Stimulated activated CD4-positive, alpha-beta T cell treated with anti-CD3 and anti-CD28 coated beads, Interleukin-4, amount 100 ng/mL, for 48 hours (primary cell): ENCODE results near the gene TTLL5.
A peak's percentile ranks its signal among the peaks of the same experiment; 100 is the strongest.

ENCODE experiments used
- DNase-seq, 2 donors: peaks; one replicate each; pipeline ENCODE4 v3.0.0-alpha.2; 2020; ENCODE audit warnings: low read depth in 2 of 2

The TTLL5 gene

DNA sequence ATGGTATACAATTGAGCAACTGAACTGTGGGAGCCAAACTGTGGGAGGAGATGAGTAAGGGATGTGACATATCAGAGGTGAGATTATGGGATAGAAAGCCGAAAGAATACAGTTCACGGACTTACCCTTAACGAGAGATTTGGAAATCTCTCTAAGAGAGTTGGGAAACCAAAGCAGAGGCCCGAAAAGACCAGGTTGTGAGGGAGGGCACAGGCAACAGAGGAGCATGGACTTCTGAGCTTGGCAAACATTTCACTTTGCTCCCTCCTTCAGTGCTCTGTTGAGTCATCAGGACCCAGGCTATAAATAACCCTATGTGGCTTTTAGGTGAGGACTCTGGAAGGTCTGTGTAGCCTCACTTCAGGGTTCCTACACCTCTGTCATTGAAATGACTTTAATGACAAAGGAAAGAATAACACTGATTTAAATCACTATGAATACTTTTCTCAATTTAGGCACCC, 200.1 kb downstream of the TTLL5 start:
- no peak for DNase-seq

DNA sequence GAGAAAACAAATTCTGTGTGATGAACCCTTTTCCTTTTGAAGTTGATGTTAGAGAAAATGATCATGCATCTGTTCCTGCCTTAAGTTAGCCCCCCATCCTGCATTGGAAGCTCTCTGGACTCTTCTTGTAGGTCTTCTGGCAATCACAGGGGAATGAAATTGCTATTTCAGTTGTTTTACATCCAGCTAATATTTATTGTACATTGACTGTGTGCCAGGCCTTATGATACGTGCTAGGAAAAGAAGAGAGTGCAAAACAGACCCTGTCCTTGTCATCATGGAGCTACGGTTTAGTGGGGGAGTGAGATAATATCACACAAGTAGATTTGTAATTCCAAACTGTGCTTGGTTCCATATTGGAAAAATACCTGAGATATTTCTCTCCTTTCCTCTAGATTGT, 202.2 kb downstream of the TTLL5 start:
- DNase-seq, result no peak

DNA sequence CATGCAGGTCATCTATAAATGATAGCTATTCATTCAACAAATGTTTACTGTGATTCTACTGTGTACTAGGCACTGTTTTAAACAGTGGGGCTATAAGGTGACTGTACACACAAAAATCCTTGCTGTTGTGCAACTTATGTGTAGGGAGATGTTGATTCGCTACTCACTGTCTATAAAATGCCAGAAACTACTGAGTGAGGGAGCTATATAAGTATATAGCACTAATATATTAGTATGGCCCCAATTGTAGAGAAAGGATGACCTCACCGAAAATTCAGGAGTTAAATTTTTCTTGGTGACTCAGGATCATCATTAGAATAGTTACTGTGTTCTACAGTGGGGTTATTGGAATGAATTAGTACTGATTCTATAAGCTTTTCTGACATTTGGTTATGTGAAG, 203.3 kb downstream of the TTLL5 start:
- DNase-seq, result no peak

DNA sequence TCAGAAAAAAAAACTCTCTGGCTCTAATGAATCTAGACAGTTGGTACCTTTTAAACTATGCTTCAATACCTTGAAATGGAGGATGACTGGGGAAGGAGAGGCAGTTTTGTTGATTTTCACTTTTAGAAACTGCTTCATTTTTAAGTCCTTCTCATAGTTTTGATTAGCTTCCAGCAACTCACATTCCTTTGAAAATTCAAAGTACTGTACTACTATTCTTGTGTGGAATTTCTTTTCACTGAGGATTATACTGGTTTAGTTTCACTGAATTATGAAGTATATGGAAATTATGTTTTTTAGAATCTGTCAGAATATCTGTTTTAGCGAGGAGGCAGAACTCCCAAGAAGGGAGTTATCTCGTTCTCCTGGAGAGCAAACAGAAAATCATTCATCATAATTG, 204.5 kb downstream of the TTLL5 start:
- no peak for DNase-seq

DNA sequence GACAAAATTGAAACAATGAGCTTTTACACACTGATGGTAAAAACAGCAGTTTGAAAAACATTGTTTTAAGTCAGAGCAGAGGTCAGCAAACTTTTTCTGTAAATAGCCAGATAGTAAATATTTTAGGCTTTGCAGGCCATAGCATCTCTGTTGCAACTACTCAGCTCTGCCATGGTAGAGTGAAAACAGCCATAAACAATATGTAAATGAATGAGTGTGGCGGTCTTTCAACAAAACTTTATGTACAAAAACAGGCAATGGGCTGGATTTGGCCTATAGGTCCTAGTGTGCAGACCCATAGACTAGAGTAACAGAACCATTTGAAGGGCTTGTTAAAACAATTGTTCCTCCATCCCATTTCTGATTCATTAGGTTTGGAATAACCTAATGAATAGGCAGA, 205.9 kb downstream of the TTLL5 start:
- DNase-seq, result no peak

DNA sequence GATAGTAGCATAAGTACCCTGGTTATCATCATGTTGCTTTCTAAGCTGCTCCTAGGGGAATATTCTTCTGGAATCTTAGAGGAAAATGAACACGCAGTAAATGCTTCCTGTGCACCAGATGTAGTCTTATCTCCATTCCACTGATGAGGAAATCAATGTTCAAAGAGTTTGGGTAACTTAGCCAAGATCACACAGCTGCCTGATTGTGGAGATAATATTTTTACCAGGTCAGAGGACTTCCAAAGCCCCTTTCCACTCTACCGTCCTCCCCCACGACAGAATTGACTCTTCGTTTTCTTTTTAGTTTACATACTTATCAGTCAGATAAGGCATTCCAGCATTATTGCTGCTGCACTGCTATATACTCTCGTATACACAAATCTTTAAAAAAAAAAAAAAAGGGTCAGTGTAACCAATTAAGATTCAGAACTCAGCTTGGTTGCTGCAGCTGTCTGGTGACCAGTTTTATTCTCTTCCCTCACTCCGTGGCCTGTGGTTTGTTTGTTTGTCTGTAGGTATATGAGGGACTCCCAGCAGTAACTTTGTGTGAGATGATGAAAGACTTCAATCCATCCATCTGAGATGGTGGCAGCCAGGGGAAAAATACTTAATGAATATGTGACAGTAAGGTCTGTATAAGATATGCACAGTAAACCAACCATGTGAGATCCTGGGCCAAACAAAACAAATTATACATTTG, 210.3 kb downstream of the TTLL5 start:
- no peak for DNase-seq

DNA sequence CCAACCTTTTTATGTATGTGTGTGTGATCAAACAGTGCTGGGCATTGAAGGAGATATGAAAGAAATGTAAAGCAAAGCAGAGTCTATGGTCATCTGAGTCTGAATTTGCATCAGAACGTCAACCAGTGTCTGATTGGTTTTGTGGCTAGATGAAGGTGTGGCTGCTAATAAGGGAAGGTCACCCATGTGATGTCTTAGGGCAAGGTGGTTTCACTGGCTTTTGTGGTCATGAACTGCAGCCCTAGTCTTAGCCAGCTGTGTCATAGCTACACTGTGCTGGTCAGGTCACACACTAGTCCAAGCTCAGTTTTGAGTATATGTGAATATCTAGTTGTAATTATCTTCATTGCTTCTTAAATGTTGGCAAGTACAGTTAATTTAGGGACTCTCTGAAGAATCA, 214.9 kb downstream of the TTLL5 start:
- DNase-seq, result no peak

DNA sequence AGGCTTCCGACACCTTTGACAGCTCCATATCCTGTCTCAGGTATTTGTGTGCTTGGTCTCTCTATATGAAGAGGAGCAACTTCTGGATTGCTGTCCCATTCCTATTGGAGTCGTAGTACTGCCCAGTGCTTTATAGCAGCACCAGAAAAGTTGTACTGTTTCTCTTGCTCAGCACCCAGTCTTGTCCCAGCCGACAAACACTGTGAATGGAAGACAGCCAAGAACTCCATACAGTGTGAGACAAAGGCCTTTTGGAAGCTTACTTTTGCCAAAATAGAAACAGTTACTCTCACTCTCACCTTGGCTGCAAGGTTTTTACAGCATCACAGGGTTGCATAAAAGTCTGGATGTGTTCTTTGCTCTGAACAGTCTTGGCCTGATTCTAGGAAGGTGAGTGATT, 215.5 kb downstream of the TTLL5 start:
- no peak for DNase-seq

DNA sequence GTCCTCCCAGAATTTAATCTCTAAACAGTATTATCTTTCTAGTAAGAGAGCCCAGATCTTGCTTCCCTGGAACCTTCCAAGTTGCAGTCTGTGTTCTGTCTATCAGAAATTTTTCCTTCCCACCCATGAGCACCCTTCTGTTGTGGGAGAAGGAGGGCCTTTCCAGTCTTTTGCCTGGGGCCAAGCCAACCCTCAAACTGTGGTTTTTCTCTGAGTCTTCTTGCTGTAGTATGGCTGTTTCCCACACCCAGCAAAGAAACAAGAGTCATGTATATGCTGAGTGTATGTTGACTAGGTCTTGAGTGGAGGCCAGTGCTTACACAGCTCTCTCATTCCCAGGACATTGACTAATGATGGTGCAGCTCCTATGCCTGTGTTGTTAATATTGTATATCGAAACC, 216.2 kb downstream of the TTLL5 start:
- DNase-seq, result no peak

DNA sequence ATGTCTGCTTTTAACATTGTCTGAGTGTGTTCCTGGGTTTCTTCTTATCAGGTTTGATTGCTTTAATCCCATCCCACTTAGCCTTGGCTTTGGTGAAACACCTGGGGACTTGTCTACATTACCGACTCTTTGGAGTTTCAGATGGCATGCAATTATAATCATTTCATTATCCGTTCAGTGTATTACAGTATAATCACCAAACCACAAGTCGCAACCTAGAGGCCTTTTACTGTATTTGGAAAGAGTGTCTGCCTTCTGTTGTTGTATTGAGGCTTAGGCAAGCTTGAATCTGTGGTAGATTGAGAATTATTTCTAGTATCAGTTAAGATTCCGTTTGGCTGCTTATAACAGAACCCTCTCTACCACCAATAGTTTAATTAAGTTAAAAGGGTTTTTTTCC, 216.8 kb downstream of the TTLL5 start:
- DNase-seq, result no peak

DNA sequence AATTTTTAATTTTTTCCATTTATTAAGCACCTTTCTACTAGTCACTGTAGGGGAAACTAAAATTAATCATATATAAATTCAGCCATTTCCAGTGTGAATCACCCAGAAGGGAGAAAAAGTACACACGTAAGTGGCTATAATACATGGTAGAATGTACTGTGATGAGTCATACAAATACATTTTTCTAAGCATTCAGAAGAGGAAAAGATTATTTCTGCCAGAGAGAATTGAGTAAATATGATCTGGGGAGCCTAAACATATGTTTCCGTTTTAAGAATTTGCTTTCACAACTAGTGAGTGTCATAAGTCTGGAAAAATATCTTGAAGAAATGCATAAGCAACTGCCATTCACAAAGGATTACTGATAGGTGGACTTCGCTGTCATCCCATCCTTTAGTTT, 218.0 kb downstream of the TTLL5 start:
- no peak for DNase-seq

DNA sequence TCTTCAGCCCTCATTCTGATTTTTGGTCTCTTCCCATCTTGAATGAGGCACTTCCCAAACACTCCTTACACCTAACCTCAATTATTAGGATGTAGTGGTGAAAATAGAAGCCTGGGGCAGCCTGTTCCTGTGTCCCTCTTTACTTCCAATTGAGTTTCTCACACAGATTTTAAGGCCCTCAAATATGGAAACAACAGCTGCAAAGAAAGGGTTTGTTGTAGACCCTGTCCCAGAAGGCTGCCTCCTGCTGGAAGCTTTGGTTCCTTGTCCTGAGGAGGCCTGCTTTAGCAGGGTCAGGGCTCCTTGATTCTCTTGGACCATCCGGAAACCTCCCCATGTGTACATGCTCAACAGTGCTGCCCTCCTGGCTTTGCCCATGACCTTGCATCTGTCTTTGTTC, 219.5 kb downstream of the TTLL5 start:
- DNase-seq, result no peak

DNA sequence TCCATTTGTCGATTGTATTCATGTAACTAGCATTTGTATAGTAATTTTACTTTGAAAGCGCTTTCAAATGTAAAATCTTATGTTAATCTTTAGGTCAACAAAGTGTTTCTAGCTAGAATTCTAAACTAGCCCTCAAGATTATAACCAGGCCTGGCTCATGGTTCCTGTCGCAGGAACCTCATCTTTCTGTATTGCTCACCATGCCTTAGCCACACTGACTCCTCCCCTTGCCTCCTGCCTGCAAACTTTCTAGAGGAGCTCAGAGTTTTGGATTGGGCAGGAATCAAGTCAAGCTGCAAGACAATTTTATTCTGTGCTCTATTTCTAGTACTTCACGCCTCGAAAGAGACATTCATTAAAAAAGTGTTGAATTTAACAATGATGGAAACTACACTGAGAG, 220.9 kb downstream of the TTLL5 start:
- DNase-seq, result no peak

DNA sequence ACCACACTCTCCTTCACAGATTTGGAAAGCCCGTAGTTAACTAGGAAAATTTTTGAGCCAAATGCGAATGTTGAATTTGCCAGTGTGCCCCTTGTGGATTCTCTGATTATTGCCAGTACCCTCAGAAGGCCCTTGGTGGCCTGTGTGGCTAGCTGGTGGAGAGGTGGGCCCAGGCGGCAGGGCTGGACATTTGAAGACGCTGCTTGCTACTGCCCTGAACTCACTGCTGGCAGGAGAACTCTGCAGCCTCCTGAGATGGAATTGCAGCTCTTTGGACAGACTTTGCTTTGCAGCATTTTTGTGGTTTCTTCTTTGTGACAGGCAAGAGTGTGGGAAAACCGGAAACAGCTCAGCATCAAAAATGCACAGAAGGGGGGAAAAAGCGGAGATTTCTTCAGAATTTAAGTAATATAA, 223.2 kb downstream of the TTLL5 start:
- DNase-seq, result no peak

DNA sequence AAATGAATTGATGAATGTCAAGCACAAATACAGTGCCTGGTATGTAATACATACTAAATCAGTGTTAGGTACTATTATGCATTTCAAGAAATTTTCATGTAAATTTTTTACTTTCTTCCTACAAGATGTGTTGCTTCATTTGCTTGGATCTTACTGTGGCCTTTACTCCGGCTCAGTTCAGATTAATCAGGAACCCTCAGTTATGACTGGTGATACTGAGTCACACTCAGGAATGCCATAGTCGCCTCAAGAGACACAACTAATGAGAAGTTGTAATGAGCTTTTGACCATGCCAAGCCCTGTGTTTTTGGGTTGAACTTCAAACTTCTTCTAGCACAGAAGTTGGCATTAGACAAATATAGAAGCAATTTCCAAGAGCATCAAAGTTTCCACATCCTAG, 224.8 kb downstream of the TTLL5 start:
- no peak for DNase-seq

DNA sequence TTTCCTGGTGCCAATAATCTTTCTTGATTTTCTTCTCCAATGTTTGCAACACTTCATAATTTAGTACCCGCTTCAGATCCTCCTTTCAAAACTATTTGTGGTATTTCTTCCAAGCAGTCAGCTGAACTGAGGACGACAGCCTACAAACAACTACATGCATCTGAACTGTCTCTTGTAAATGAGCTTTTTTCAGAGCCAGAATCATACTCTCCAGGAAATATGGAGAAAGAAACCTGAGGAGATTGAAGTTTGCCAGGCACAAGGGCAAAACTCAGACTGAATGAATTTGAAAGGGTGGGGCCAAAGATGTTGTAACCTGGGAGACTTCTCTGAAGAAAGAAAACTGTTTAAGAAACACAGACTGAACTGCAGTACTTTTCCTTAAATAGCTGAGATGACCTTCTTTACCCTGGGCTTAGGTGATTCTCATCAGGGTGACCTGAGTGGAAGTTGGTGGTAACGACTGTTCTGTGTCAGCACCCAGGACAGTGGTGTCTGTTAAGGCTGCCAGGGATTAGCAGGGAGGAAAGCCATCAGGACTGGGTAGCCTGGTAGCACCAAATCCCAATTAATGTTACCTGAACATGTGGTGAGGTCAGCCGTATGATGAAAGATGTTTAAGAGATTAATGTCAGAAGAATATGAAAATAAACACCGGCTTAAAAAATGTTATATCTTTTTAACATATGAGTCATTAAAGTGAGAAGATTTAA, 225.7 kb downstream of the TTLL5 start:
- DNase-seq, result no peak

DNA sequence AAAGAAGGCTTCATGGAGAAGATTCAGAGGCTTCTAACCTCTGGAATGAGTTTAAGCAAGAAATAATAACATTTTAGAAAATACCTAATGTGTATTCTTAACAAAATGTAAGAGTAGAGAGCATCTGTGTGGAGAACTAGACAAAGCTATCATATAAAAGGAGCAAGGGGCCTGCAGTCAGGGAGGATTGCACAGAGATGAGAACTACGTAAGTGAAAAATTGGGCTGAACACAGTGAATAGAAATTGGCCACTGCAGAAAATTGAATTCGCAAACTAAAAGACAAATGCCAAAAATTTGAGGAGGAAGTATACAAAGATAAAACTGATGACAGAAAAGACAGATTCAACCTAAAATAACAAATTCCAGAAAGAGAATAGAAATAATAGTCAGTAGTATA, 227.9 kb downstream of the TTLL5 start:
- DNase-seq, result no peak

DNA sequence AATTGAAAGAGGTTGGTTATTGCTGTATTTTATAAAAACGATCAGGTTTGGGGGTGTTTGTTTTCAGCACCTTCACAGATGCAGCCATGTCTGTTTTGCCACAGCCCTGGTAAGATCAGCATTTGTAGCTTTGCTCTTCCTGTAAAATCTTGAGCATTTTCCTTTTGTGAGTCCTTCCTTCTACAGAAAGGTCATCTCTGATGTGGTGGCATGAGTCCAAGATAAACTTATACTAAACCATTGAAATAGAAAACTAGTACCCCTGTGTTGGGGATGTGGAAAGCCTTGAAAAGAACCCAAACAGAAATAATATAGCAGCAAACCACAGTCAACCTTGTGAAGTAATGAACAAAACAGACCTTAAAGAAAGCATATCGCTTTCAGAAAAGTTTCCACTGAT, 235.3 kb downstream of the TTLL5 start:
- DNase-seq, result no peak

DNA sequence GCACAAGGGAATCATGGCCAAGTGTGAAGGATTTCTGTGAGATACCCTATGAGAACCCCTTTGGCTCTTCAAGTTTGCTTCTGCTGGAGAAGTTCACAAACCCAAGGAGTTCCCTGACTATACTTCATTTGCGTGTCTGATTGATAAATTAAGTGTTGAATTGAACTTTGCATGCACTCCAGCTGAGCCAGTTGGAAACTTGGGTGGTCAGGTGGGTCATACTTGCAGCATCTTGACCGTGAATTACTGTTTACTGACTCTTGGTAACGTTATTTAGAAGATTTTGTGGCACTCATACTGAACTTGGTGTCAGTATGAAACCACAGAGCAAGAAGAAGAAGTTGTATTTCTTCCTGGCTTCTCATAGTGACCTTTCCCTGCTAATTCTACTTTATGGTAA, 243.3 kb downstream of the TTLL5 start:
- DNase-seq, result no peak

DNA sequence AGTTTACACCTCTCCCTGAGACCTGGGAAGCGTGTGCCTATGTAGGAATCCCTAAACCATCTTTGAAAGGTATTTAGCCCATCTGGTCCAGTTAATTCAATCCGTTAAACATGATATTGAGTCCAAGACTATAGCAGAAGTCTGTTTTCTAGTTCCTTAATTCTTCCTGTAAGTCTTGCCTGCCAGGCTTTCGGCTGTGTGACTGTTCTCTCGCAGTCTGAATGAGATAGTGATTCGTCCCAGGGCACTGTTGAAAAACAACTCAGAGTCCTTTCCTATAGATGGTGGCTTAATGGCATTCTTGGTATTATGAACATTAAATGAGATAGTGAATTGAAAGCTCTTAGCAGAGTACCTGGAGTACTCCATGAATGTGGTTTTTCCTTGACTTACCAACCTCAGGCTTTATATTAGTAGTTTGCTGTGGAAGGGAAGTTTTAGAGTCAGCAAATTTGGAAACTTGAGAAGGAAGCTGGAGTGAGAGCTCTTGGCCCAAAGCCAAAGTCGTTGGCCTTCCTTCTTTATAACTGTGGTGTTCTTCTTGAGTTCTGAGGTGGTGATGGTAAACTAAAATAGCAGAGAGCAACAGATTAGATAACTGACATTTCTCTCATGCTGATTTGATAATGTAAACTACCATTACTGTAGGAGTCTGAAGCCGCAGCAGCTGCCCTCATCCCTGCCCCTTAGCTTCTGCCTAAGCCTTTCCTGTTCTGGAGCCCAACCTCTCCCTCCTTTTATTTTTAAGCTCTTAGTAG, 244.3 kb downstream of the TTLL5 start:
- no peak for DNase-seq

DNA sequence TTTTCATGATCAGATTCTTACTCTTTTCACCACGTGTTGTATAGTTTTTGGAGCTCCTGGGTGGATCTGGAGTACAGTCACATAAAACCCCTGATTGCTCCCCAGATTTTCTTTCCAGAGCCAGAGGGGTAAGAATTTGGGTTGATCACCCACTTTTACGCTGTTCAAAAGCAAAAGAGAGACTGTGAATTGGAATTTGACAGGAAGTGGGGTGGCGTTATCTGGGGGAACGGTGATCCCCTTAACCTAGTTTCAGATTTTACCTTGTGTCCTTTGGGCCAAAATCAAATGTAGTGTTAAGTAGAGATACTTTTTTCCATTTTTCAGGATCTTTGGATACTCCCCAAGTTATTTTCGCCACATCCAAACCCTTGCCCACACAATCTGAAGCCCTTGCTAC, 245.2 kb downstream of the TTLL5 start:
- DNase-seq, result no peak

DNA sequence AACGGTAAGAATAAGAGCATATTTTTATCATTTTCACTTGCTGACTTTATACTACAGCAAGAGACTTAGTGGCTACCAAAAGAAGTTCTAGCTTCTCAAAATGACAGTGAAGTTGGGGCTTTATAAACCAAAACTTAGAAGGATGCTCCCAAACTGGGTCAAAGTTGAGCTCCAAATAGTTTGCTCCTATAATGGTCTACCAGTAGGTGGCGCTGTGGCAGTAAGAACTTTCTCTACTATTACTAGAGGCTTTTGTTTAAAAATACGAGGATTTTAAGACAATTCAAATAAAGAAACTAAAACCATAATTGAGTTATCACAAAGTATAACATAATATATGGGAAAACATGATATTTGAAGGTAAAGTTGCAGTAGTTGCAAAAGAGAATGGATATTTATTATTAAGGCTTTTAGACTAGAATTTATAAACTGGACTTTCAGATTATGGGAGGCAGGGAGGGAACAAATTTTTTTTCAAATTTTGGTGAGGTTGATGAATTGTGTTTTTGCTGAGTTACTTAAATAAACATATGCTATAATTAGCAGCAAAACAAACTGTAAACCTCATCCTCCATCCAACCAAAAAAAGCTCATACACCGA, 245.7 kb downstream of the TTLL5 start:
- peak; percentile 58 to 66 for DNase-seq
